HCT116 (cell line): ENCODE data around the gene SCFD2. TPM values are rescaled to one million over a fixed set of nuclear protein-coding genes. Genes with fewer than 3 reads are reported as not detected.

ENCODE experiments used
- ATAC-seq: fragments of 200-7000 bp; cut with Tn5 transposase; 2 replicates; pipeline ENCODE4 v1.9.1; 2020; ENCODE audit warnings: mild to moderate bottlenecking, moderate library complexity
- BruUV-seq: library from RNA; stranded (reverse); fragments of 400-500 nt; replicated peaks from 2 replicates; lab custom pipeline; 2021; lab: Mats Ljungman, UMichigan
- CTCF ChIA-PET: fragments of 300-600 bp; sonication (Branson Sonifier 250); formaldehyde crosslinking; loops from one replicate; lab custom pipeline; 2021; ENCODE audit warnings: antibody characterized with exemption; lab: Charles Lee
- POLR2A ChIA-PET: fragments of 300-600, 350-600 bp; sonication (Branson Sonifier 250); formaldehyde crosslinking; loops from one replicate; lab custom pipeline; 2021; ENCODE audit warnings: antibody characterized with exemption; lab: Charles Lee
- RAD21 ChIA-PET, 2 experiments: fragments of 300-600 bp; sonication (Branson Sonifier 250); formaldehyde crosslinking; loops; one replicate each; lab custom pipeline; 2023; ENCODE audit warnings: low total read pairs in 2 of 2; ENCODE audit not compliant: uncharacterized antibody in 2 of 2, unreplicated experiment in 2 of 2, low non-redundant PET in 1 of 2; lab: Charles Lee
- DNase-seq: peaks from one replicate; pipeline ENCODE4 v3.0.0-alpha.2; 2010; ENCODE audit warnings: low read depth, low spot score
- H2AFZ ChIP-seq: fragments of 200-600 bp; shearing (Covaris generic), sonication (generic); 2 replicates; pipeline ENCODE4 v1.6.1; 2017; ENCODE audit warnings: low read depth, mixed run types, mixed read lengths, antibody characterized with exemption, low read length; ENCODE audit not compliant: poor library complexity, severe bottlenecking
- H3K27ac ChIP-seq: 2 replicates; pipeline ENCODE4 v1.5.1; 2012; ENCODE audit warnings: low read depth, low read length
- H3K27me3 ChIP-seq: fragments of 200-600 bp; sonication (generic); 2 replicates; pipeline ENCODE4 v1.6.1; 2016; ENCODE audit warnings: mixed run types, low read length, mixed read lengths; ENCODE audit not compliant: insufficient read depth
- H3K36me3 ChIP-seq, 2 experiments: fragments of 200-500 bp in 1 of 2; fragments of 200-600 bp in 1 of 2; sonication (Bioruptor generic) in 1 of 2; sonication (generic) in 1 of 2; 2 replicates each; pipeline versions ENCODE4 v1.5.1 to v1.6.1; 2014 to 2016; ENCODE audit warnings: low read length in 2 of 2, inconsistent platforms in 1 of 2, mixed read lengths in 1 of 2, mixed run types in 1 of 2; ENCODE audit not compliant: insufficient read depth in 2 of 2, control insufficient read depth in 1 of 2
- H3K4me1 ChIP-seq, 2 experiments: fragments of 200-600 bp in 1 of 2; sonication (generic) in 1 of 2; 2 replicates each; pipeline versions ENCODE4 v1.5.1 to v1.6.1; 2012 to 2017; ENCODE audit warnings: low read length in 2 of 2, inconsistent platforms in 1 of 2, mild to moderate bottlenecking in 1 of 2, mixed read lengths in 1 of 2, mixed run types in 1 of 2, moderate library complexity in 1 of 2; ENCODE audit not compliant: insufficient read depth in 2 of 2, control insufficient read depth in 1 of 2
- H3K4me2 ChIP-seq: fragments of 200-600 bp; sonication (generic); 2 replicates; pipeline ENCODE4 v1.6.1; 2017; ENCODE audit warnings: mixed run types, low read length, mixed read lengths
- H3K4me3 ChIP-seq, 2 experiments: fragments of 200-600 bp in 1 of 2; sonication (generic) in 1 of 2; replicated peaks in 1 of 2; 2 replicates each; pipeline ENCODE4 v1.5.1; 2011 to 2016; ENCODE audit warnings: low read length in 2 of 2, control low read depth in 1 of 2, low read depth in 1 of 2, mild to moderate bottlenecking in 1 of 2, mixed read lengths in 1 of 2, mixed run types in 1 of 2
- H3K79me2 ChIP-seq: fragments of 200-600 bp; sonication (generic); 2 replicates; pipeline ENCODE4 v1.6.1; 2017; ENCODE audit warnings: mild to moderate bottlenecking, mixed run types, low read length, moderate library complexity, mixed read lengths; ENCODE audit not compliant: insufficient read depth
- H3K9ac ChIP-seq: fragments of 200-600 bp; sonication (generic); 2 replicates; pipeline ENCODE4 v1.6.1; 2016; ENCODE audit warnings: low read length, mixed read lengths
- H3K9me2 ChIP-seq: fragments of 200-600 bp; sonication (generic), shearing (Covaris generic); 2 replicates; pipeline ENCODE4 v1.6.1; 2017; ENCODE audit warnings: mixed run types, mild to moderate bottlenecking, moderate library complexity; ENCODE audit not compliant: insufficient read depth
- H3K9me3 ChIP-seq, 2 experiments: fragments of 200-500 bp in 1 of 2; fragments of 200-600 bp in 1 of 2; sonication (Bioruptor generic) in 1 of 2; sonication (generic) in 1 of 2; 2 replicates each; pipeline ENCODE4 v1.6.1; 2014 to 2017; ENCODE audit warnings: low read length in 2 of 2, mixed read lengths in 2 of 2, inconsistent platforms in 1 of 2, low read depth in 1 of 2, mild to moderate bottlenecking in 1 of 2, mixed run types in 1 of 2, moderate library complexity in 1 of 2; ENCODE audit not compliant: control insufficient read depth in 1 of 2, insufficient read depth in 1 of 2
- H4K20me1 ChIP-seq: fragments of 200-600 bp; sonication (generic), shearing (Covaris generic); 2 replicates; pipeline ENCODE4 v1.6.1; 2017; ENCODE audit warnings: mixed run types, mild to moderate bottlenecking, moderate library complexity; ENCODE audit not compliant: insufficient read depth
- CBX3 ChIP-seq: IDR thresholded peaks from 2 replicates; pipeline ENCODE4 v1.6.1; 2012; ENCODE audit warnings: low read depth
- ELF1 ChIP-seq: IDR thresholded peaks from 2 replicates; pipeline ENCODE4 v1.6.1; 2012; ENCODE audit warnings: low read depth, borderline replicate concordance
- EZH2 ChIP-seq: fragments of 200-600 bp; sonication (generic); IDR thresholded peaks from 2 replicates; pipeline ENCODE4 v1.6.1; 2017; ENCODE audit warnings: antibody characterized with exemption, mixed run types
- EZH2phosphoT487 ChIP-seq: fragments of 200-600 bp; IDR thresholded peaks from 2 replicates; pipeline ENCODE4 v1.6.1; 2018; ENCODE audit warnings: antibody characterized with exemption, borderline replicate concordance
- JUND ChIP-seq: IDR thresholded peaks from 2 replicates; pipeline ENCODE4 v1.6.1; 2012
- MAX ChIP-seq: IDR thresholded peaks from 2 replicates; pipeline ENCODE4 v1.6.1; 2012
- POLR2A ChIP-seq: IDR thresholded peaks from 2 replicates; pipeline ENCODE4 v1.7.0; 2011; ENCODE audit warnings: borderline replicate concordance; ENCODE audit not compliant: insufficient read depth, insufficient read length; ENCODE audit errors: extremely low read depth
- POLR2AphosphoS5 ChIP-seq: IDR thresholded peaks from 2 replicates; pipeline ENCODE4 v1.6.1; 2011; ENCODE audit warnings: mild to moderate bottlenecking, low read depth, low read length, moderate library complexity
- RAD21 ChIP-seq: IDR thresholded peaks from 2 replicates; pipeline ENCODE4 v1.6.1; 2012; ENCODE audit warnings: low read depth, mild to moderate bottlenecking
- REST ChIP-seq: IDR thresholded peaks from 2 replicates; pipeline ENCODE4 v1.6.1; 2012; ENCODE audit warnings: low read depth
- SIN3A ChIP-seq: IDR thresholded peaks from 2 replicates; pipeline ENCODE4 v1.6.1; 2012; ENCODE audit warnings: low read depth
- SRF ChIP-seq: IDR thresholded peaks from 2 replicates; pipeline ENCODE4 v1.6.1; 2012; ENCODE audit warnings: low read depth
- YY1 ChIP-seq: IDR thresholded peaks from 2 replicates; pipeline ENCODE4 v1.6.1; 2011; ENCODE audit warnings: low read length, low read depth, moderate library complexity, mild to moderate bottlenecking; ENCODE audit not compliant: insufficient replicate concordance; ENCODE audit errors: extremely low read depth
- ZBTB33 ChIP-seq: IDR thresholded peaks from 2 replicates; pipeline ENCODE4 v1.6.1; 2011; ENCODE audit warnings: mild to moderate bottlenecking, low read length, moderate library complexity; ENCODE audit not compliant: insufficient replicate concordance; ENCODE audit errors: extremely low read depth
- ZNF274 ChIP-seq: fragments of 200-500 bp; sonication (Bioruptor generic); IDR thresholded peaks from 2 replicates; pipeline ENCODE4 v1.6.1; 2014; ENCODE audit warnings: mild to moderate bottlenecking, low read depth, low read length, inconsistent platforms
- intact Hi-C: fragments of 100-400 bp; cut with micrococcal nuclease; formaldehyde crosslinking; loops from 2 replicates; pipeline ENCODE4 v1.10.0; 2022
- total RNA-seq: library from RNA; stranded (reverse); gene quantifications from one replicate; pipeline ENCODE4 v1.2.1, GENCODE V29; 2021; ENCODE audit not compliant: unreplicated experiment

SCFD2 gene
- total RNA-seq, 1 experiment from 2014 or later, result 13.6 TPM

- Histone ChIP-seq H3K27me3 (no peaks in the 10 kb centered on the region), H3K9me2 (no peaks in the 10 kb centered on the region), H3K79me2 (no peaks in the 10 kb centered on the region), H3K4me1 (peaks cover 4 to 5% of the 10 kb centered on the region in 2 experiments; a peak in 2 of 4 replicates), H3K4me2 (no peak overlapping the region), H3K9me3 (no peaks in the 10 kb centered on the region), H3K36me3 (no peaks in the 10 kb centered on the region), H3K27ac (no peak overlapping the region), H3K4me3 (no peak overlapping the region), H2AFZ (no peak overlapping the region), H4K20me1 (no peaks in the 10 kb centered on the region), H3K9ac (no peak overlapping the region)
- RAD21 ChIA-PET, result no interaction called here
- intact Hi-C loops, result no loop called here
- POLR2A ChIA-PET, result no interaction called here
- CTCF ChIA-PET, result no interaction called here
- DNase-seq (no peak), ATAC-seq (no peak)
- BruUV-seq, result no TSS peak
- TF ChIP-seq ZNF274 (no peak), SIN3A (no peak)
Measured at GRCh38 chr4:52877036-52877435, 488.8 kb downstream of the SCFD2 start.

- no peaks in the 10 kb centered on the region for H3K9me3 ChIP-seq
- no peak overlapping the region for H3K9ac ChIP-seq
- H4K20me1 ChIP-seq, result no peaks in the 10 kb centered on the region
- peaks cover 4 to 5% of the 10 kb centered on the region in 2 experiments; a peak in 2 of 4 replicates for H3K4me1 ChIP-seq
- DNase-seq (no peak), ATAC-seq (no peak)
- CTCF ChIA-PET, result no interaction called here
- H3K4me2 ChIP-seq, result no peak overlapping the region
- H3K27ac ChIP-seq, result no peak overlapping the region
- POLR2A ChIA-PET, result no interaction called here
- BruUV-seq, result no TSS peak
- RAD21 ChIA-PET, result no interaction called here
- H3K79me2 ChIP-seq, result no peaks in the 10 kb centered on the region
- H3K27me3 ChIP-seq, result no peaks in the 10 kb centered on the region
- H3K36me3 ChIP-seq, result no peaks in the 10 kb centered on the region
- H2AFZ ChIP-seq, result no peak overlapping the region
- no peak overlapping the region for H3K4me3 ChIP-seq
- H3K9me2 ChIP-seq, result no peaks in the 10 kb centered on the region
- intact Hi-C loops, result no loop called here
- TF ChIP-seq EZH2 (no peak), MAX (no peak), CBX3 (no peak), POLR2A (no peak), ZBTB33 (no peak), REST (no peak), RAD21 (no peak), YY1 (no peak), JUND (no peak), ELF1 (no peak), ZNF274 (no peak), SRF (no peak), SIN3A (no peak), POLR2AphosphoS5 (no peak), EZH2phosphoT487 (no peak)
Measured at GRCh38 chr4:52876069-52876468, 489.8 kb downstream of the SCFD2 start.
